ENCODE results near the gene DGKZ. TPM values are rescaled to one million over a fixed set of nuclear protein-coding genes. Genes with fewer than 3 reads are reported as not detected.
A peak's percentile ranks its signal among the peaks of the same experiment; 100 is the strongest.

Gene DGKZ
- polyA plus RNA-seq, 3 donors, result 30.4 to 217 (median 33.4) TPM

GRCh38 chr11:46359953-46360352, 12.7 kb downstream of the DGKZ start:
- Histone ChIP-seq H3K4me1 (ENCODE audit: control insufficient read depth in 1 of 2, insufficient read depth in 2 of 2, low read length in 2 of 2) (peaks cover 68 to 91% of the 10 kb centered on the region in 2 donors), H3K9ac (ENCODE audit: insufficient read depth, low read length, poor library complexity, severe bottlenecking) (no peak overlapping the region), H3K9me3 (replicated peaks in 1 of 2; ENCODE audit: control insufficient read depth in 1 of 2, insufficient read depth in 1 of 2, low read length in 2 of 2) (no peaks in the 10 kb centered on the region), H2AFZ (ENCODE audit: insufficient read depth, low read depth, low read length, poor library complexity, severe bottlenecking) (no peak overlapping the region), H3K36me3 (replicated peaks in 1 of 2; ENCODE audit: control insufficient read depth in 1 of 2, insufficient read depth in 2 of 2, low read length in 2 of 2) (peaks cover 17 to 22% of the 10 kb centered on the region in 2 donors), H3K4me2 (replicated peaks; ENCODE audit: extremely low read depth, low read length, poor library complexity, severe bottlenecking) (no peak overlapping the region), H3K4me3 (replicated peaks in 1 of 3; ENCODE audit: low read depth in 2 of 3, low read length in 3 of 3) (no peak overlapping the region), H3K27me3 (ENCODE audit: control insufficient read depth in 2 of 2, insufficient read depth in 2 of 2, low read length in 2 of 2) (no peaks in the 10 kb centered on the region), H3K27ac (ENCODE audit: low read depth in 1 of 2, low read length in 2 of 2) (peak overlapping the region; percentile 79 to 95), H3K79me2 (ENCODE audit: insufficient read depth, low read length) (peaks cover 100% of the 10 kb centered on the region), H4K20me1 (ENCODE audit: insufficient read depth, low read length) (peaks cover 98% of the 10 kb centered on the region)
- WGBS (ENCODE audit: insufficient coverage), result no CpG with 5 or more reads among the region's 1 CpG
- intact Hi-C loops (cut with micrococcal nuclease), result no loop called here
- no peak for TF ChIP-seq CTCF (IDR thresholded peaks at IDR 0.05)
- peaks cover 0 to 4% (median 3%) of the 10 kb centered on the region in 3 donors for H3K27me3 Mint-ChIP-seq (ENCODE audit: low read depth in 3 of 3)
- H3K9me3 Mint-ChIP-seq, result no peaks in the 10 kb centered on the region
- H3K36me3 Mint-ChIP-seq, result peaks cover 21 to 40% of the 10 kb centered on the region in 2 donors
- peak overlapping the region; percentile 92 to 98 (median 96) for H3K27ac Mint-ChIP-seq
- H3K4me3 Mint-ChIP-seq, result no peak overlapping the region
- no peak for DNase-seq
- peaks cover 75% of the 10 kb centered on the region for H3K4me1 Mint-ChIP-seq

- H3K4me1 Mint-ChIP-seq, result peaks cover 72% of the 10 kb centered on the region
- Histone ChIP-seq H3K36me3 (replicated peaks in 1 of 2; ENCODE audit: control insufficient read depth in 1 of 2, insufficient read depth in 2 of 2, low read length in 2 of 2) (peaks cover 25 to 31% of the 10 kb centered on the region in 2 donors), H3K9me3 (replicated peaks in 1 of 2; ENCODE audit: control insufficient read depth in 1 of 2, insufficient read depth in 1 of 2, low read length in 2 of 2) (no peaks in the 10 kb centered on the region), H3K27me3 (ENCODE audit: control insufficient read depth in 2 of 2, insufficient read depth in 2 of 2, low read length in 2 of 2) (no peaks in the 10 kb centered on the region), H4K20me1 (ENCODE audit: insufficient read depth, low read length) (peaks cover 98% of the 10 kb centered on the region), H2AFZ (ENCODE audit: insufficient read depth, low read depth, low read length, poor library complexity, severe bottlenecking) (no peak overlapping the region), H3K4me2 (replicated peaks; ENCODE audit: extremely low read depth, low read length, poor library complexity, severe bottlenecking) (peak overlapping the region; percentile 70), H3K4me3 (replicated peaks in 1 of 3; ENCODE audit: low read depth in 2 of 3, low read length in 3 of 3) (peak overlapping the region in 2 of 3 experiments; percentile 29 to 64), H3K9ac (ENCODE audit: insufficient read depth, low read length, poor library complexity, severe bottlenecking) (peak overlapping the region; percentile 82), H3K27ac (ENCODE audit: low read depth in 1 of 2, low read length in 2 of 2) (peak overlapping the region; percentile 79 to 95), H3K4me1 (ENCODE audit: control insufficient read depth in 1 of 2, insufficient read depth in 2 of 2, low read length in 2 of 2) (peaks cover 66 to 90% of the 10 kb centered on the region in 2 donors), H3K79me2 (ENCODE audit: insufficient read depth, low read length) (peaks cover 100% of the 10 kb centered on the region)
- no peaks in the 10 kb centered on the region for H3K9me3 Mint-ChIP-seq
- TF ChIP-seq CTCF (IDR thresholded peaks at IDR 0.05), result no peak
- peak overlapping the region; percentile 92 to 98 (median 96) for H3K27ac Mint-ChIP-seq
- H3K4me3 Mint-ChIP-seq, result peak overlapping the region; percentile 70 to 71
- DNase-seq, result peak; percentile 64 to 77 (median 74)
- intact Hi-C loops (cut with micrococcal nuclease), result no loop called here
- H3K27me3 Mint-ChIP-seq (ENCODE audit: low read depth in 3 of 3), result peaks cover 0 to 5% (median 3%) of the 10 kb centered on the region in 3 donors
- H3K36me3 Mint-ChIP-seq, result peaks cover 23 to 42% of the 10 kb centered on the region in 2 donors
- 33% methylated on average over 3 of the region's 7 CpGs for WGBS (ENCODE audit: insufficient coverage)
Observed at GRCh38 chr11:46360878-46361277, 13.6 kb downstream of the DGKZ start.

Data from CD14-positive monocyte (primary cell).